GM19324 (cell line): ENCODE measurements around the gene CDKN1C.

ENCODE experiments used
- ATAC-seq: cut with Tn5 transposase; IDR thresholded peaks from one replicate; pipeline ENCODE4 v1.9.1; 2021; ENCODE audit warnings: mild to moderate bottlenecking, moderate library complexity; ENCODE audit not compliant: unreplicated experiment, low FRiP score

Gene CDKN1C

GRCh38 chr11:2923446-2924375 lies 38.1 kb upstream of the CDKN1C start:
- ATAC-seq: no peak

GRCh38 chr11:2922655-2923054 lies 37.1 kb upstream of the CDKN1C start:
- no peak for ATAC-seq

GRCh38 chr11:2921742-2922493 lies 36.3 kb upstream of the CDKN1C start:
- ATAC-seq: no peak

- no peak for ATAC-seq
Observed at GRCh38 chr11:2921261-2921660, 35.7 kb upstream of the CDKN1C start.

GRCh38 chr11:2920343-2920742 lies 34.8 kb upstream of the CDKN1C start:
- ATAC-seq: no peak

- ATAC-seq: no peak
Observed at GRCh38 chr11:2919837-2920236, 34.3 kb upstream of the CDKN1C start.

GRCh38 chr11:2919188-2919587 lies 33.6 kb upstream of the CDKN1C start:
- ATAC-seq: no peak

- no peak for ATAC-seq
Observed at GRCh38 chr11:2917842-2918490, 32.4 kb upstream of the CDKN1C start.

- no peak for ATAC-seq
Observed at GRCh38 chr11:2916892-2917645, 31.5 kb upstream of the CDKN1C start.

- no peak for ATAC-seq
Observed at GRCh38 chr11:2916114-2916891, 30.7 kb upstream of the CDKN1C start.

- ATAC-seq: no peak
Observed at GRCh38 chr11:2915473-2915872, 29.9 kb upstream of the CDKN1C start.

GRCh38 chr11:2914455-2915195 lies 29.1 kb upstream of the CDKN1C start:
- no peak for ATAC-seq

GRCh38 chr11:2913776-2914175 lies 28.2 kb upstream of the CDKN1C start:
- ATAC-seq: no peak

GRCh38 chr11:2913019-2913431 lies 27.4 kb upstream of the CDKN1C start:
- ATAC-seq: no peak

- no peak for ATAC-seq
Observed at GRCh38 chr11:2912498-2912897, 26.9 kb upstream of the CDKN1C start.

GRCh38 chr11:2911785-2912391 lies 26.3 kb upstream of the CDKN1C start:
- ATAC-seq: no peak

- no peak for ATAC-seq
Observed at GRCh38 chr11:2911088-2911784, 25.7 kb upstream of the CDKN1C start.

- ATAC-seq: no peak
Observed at GRCh38 chr11:2910401-2910955, 24.9 kb upstream of the CDKN1C start.
